Measurements from ENCODE around the gene MMP17. TPM values are rescaled to one million over a fixed set of nuclear protein-coding genes. Genes with fewer than 3 reads are reported as not detected.

Gene MMP17
- total RNA-seq = 10.0 and 14.0 TPM in 2 replicates

DNA sequence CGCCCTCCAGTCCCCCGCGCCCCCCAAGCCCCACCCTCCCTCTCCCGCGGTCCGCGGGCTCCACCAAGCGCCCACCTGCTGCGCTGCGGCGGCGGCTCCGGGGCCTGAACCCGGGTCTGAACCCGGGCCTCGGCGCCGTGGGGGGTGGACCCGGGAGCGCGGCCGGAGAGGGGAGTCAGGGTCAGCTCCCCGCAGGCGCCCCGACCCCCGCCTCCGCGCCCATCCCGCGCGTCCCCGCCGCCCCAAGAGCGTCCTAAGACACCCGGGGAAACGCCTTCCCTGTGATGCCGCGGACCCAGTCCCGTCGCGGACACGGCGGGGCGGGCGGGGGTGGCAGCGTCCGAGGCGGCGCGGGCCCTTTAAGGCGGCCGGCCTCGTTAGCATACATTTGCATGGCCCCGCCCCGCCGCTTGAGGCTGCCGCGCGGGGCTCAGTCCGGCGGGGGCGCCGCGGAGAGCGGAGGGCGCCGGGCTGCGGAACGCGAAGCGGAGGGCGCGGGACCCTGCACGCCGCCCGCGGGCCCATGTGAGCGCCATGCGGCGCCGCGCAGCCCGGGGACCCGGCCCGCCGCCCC lies at the start of gene MMP17:
MMP17 (plus strand) TSS at position 433 of the 574 bp plus-strand sequence; CDS start at position 535, 102 bp downstream.
- DNase-seq = peak; percentile 75

DNA sequence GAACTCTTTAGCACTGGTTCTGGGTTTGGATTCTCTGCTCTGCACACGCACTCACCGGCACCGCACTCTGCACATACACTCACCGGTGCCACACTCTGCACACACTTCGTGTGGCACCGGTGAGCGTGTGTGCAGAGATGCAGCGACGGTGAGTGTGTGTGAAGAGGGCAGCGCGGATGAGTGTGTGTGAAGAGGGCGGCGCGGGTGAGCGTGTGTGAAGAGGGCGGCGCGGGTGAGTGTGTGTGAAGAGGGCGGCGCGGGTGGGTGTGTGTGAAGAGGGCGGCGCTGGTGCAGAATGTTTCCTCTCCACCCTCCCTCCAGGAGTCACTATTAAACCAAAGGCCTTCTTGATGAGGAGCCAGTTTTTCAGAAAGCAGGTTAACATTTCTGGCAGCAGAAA lies 49.2 kb upstream of the MMP17 start:
- DNase-seq = no peak

DNA sequence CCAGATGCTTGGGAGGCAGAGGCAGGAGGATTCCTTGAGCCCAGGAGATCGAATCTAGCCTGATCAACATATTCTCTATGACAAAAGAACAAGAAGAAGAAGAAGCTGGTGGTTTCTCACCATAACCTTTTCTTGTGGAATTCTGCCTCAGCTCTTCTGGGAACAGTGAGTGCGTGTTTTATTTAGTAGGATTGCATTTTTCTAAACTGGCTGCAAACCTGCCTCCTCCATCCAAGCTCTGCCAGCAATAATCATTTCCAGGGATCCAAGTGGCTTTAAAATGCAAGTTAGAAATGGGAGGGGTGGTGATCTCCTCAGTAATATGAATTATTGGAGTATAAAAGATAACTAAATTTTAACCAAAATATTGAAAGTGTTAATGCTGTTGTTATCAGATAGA lies 46.1 kb upstream of the MMP17 start:
- DNase-seq = no peak

DNA sequence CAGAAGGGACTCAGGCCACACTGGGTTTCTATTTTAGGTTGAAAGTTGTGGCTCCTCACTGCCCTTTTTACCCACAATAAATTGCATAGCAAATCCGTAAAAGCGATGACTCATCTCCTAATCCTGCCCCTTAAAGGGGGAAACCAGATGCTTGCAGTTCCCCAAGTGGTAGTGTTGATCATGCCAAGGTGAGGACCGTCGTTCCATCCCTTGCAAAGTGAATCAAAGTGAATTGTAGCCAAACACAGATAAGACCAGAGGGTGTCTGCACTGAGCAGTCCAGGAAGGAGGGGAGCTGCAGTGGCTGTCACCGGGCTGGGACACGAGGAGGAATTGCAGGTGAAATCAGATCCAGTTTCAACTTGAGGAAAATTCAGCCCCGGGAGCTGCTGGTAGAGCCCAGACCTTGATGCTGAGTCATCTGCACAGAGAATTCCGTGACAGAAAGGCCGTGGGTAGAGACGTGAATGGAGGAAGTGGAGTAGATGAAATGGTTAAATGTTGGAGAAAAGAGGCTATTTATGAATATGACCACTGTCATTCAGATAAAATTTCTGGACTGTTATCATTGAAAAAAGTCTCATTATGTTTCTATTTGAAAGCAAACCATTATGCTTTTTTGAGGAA lies 44.2 kb upstream of the MMP17 start:
- peak; percentile 37 for DNase-seq

DNA sequence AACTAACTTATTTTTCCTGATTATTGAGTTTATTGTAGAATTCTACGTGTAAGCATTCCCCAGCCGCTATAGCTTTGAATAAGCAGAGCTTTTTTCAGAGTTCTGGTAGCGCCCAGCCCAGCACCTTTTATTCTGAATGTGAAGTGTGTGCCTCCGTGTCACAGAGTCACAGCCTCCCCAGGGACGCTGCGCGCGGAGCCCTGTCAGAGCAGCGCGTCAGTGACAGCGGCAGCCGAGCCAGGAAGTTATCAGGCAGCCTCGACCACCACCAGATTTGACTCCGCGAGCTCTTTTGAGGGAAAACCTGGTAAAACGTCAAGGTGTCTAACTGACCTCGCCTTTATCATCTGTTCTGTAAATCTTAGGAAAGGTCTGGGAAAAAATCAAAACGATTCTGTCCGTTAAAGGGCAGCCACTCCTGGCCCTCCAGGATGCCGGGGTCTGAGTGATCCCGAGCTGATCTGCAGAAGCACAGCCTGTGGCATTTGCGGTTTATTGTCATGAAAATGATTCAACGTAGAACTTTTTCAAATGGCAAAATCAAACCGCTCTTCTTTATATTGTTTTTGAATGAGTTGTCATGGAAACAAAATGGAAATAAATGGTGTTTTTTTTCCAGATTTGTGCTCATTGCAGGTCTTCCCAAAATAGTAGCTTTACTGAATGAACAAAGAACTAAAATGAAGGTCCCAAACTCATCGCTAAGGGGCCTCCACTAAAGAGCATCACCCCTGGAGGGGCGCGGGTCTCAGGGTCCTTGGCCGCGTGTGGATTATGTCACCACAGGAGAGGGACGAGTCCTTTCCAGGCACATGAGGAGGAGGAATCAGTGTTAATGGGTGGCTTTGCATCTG lies 43.1 kb upstream of the MMP17 start:
- DNase-seq = no peak

DNA sequence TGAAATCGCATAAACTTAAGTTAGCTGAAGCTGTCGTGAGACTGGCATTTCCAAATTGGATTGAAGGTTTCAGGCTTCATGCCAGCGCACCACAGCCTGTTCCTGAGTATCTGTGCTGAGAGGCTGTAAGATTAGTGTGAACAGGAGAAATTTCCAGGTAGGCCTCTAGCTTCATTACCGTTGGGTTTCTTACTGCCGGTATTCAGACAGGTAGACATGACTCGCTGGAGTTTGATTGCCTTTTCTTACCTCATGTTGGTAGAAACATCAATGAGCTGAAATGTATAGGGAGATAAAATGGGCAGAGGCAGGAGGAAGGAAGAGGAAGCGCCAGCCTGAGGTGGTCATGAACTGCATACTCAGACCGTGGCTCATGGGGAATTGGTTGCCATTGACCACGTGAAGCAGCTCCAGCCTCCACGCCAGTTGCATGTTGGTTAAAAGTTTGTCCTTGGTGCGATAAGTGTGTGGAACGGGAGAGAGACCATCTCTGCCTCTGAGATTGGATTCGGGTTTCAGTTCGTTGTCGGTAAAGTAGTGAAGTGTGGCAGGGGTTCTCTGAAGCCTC lies 42.3 kb upstream of the MMP17 start:
- DNase-seq = no peak

DNA sequence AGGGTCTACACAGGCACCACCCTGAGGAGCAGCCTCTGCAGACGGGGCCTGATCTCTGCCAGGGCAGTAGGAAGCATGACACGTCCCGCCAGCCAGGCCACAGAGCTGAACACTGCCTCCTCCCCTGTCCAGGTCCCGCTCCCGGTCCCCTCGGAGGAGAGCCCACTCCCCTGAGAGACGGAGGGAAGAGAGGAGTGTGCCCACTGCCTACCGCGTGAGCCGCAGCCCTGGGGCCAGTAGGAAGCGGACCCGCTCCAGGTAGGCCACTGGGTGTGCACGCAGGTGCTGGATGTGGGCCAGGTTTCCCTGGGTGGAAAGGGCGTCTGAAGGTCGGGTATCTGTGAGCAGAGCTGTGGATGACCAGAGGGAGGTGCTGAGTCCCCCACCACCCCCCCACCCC lies 41.9 kb upstream of the MMP17 start:
- no peak for DNase-seq

DNA sequence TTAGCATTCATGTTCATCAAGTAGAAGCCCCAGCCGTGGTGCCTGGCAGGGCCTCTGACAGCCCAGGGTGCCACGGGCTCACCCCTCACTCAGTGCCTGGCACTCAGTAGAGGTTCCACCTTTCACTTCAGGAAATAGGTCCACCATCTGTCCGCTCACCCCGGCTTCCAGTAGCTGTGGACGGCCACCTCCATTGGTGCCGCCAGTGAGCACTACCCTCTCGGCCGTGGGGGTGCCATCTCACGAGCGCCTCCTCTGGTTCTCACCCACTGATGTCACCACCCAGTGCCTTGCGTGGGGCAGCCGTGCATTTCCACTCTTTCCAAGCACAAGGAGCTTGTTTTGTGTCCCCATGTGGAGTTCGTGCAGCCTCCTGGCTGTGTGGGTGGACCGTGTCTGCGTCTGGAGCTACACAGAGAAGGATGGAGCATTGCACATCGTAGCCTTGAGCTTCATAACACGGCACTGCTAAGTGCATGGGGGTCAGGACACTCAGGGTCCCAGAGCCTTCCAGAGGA lies 41.0 kb upstream of the MMP17 start:
- no peak for DNase-seq

DNA sequence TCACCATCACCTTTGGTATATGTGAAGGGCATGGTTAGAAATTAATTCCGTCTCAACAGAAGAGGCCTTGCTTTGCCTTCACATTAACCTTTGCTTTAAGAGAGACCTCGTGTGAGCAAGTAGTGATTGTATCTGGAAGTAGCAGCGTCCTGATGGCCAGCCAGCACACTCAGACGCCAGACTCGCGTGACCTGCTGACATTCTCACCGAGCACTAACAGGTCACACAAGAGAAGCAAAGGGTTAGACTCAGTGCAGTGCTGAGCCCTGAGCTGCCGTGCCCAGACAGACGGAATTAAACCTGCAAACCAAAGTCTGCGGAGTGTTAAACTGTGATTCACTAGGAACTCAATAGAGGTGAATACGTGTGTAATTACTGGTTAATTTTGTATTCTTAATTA lies 40.1 kb upstream of the MMP17 start:
- no peak for DNase-seq

DNA sequence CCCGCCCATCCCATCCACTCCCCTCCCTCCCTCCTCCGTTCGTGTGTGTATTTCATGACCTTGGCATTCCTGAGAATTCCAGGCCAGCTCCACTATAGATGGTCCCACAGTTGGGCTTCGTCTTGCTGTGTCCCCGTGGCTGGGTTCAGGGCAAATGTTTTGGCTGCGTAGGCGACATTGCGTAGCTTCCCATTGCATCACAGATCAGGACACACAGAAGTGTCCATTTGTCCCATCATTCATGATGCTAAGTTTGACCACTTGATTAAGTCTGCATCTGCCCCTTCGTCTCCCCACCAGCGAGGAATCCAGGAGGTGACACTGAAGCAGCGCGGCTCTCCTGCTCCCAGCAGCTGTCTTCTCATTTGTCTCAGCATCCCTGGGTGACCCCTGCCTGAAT lies 38.6 kb upstream of the MMP17 start:
- no peak for DNase-seq

DNA sequence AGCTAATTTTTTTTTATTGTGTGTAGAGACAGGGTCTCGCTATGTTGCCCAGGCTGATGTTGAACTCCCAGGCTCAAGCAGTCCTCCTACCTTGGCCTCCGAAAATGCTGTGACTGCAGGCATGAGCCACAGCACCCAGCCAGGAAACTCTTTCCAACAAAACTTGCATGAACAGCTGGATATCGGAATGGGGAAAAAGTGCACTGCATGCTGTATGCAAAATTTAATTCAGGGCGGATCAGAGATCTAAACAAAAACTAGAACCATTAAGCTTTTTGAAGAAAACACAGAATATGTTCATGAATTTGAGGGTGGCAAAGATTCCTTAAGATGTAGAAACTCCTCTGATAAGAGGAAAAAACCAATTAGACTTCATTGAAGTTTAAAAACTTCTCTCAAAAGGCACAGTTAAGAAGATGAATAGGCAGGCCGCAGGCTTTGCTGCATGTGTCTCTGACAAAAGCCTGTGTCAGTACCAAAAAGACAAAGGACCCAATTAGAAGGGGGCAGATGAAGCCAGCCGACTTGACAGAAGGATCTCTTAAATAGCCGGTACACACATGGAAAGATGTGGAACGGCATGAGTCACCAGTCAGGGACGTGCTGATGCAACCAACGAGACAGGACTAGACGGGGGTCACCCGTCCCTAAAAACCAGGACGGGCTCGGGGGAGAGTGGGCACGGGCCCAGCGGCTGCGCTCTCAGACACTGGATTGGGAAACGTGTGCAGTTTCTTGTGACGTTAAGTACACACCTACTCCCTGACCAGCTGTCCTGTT lies 34.8 kb upstream of the MMP17 start:
- DNase-seq = no peak

DNA sequence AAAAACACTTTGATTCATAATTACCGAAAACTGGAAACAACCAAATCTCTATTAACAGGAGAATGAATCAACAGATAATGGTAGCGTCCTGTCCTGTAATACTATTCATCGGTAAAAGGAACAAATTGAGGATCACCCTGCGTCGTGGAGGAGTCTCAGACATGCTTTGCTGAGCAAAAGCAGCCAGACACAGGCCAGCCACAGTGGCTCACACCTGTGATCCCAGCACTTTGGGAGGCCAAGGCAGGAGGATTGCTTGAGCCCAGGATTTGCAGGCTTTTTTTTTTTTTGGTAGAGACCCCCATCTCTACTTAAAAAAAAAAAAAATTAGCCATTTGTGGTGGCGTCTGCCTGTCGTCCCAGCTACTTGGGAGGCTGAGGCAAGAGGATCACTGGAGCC lies 34.1 kb upstream of the MMP17 start:
- no peak for DNase-seq

DNA sequence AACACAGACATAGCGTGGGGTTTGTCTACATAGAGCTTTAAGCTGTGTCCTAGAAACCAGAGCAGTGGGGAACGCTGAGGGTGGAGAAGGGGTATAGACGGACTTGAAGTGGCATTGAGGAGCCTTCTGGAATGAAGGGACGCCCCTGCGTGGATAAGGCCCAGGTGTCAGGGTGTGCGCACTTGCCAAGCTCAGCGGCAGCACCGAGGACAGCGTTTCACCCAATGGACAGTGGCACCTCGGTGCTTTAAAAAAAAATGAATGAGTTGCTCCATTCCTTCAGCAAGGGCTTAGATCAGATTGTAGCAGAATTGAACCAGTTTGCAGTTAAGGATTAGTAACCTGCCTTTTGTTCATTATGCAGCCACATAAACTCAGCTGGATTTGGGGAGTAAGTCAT lies 33.6 kb upstream of the MMP17 start:
- no peak for DNase-seq

DNA sequence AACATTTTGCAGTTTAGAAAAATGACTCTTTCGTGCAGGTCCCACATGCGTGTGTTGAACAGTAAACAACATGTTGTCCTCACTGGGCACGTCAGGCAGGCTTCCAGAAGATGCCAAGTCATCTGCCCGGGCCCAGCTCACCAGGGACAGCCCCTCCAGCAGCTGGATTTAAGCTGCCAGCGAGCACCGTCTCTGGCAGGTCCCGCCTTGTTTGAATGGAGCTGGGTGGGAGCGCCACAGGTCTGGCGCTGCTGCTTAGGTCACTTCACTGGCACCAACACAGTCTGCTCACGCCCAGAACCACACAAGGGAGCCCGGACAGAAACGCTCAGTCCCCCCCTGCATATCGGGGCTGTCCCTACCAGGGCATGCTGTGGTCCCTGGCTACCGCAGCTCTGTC lies 33.1 kb upstream of the MMP17 start:
- DNase-seq = no peak

DNA sequence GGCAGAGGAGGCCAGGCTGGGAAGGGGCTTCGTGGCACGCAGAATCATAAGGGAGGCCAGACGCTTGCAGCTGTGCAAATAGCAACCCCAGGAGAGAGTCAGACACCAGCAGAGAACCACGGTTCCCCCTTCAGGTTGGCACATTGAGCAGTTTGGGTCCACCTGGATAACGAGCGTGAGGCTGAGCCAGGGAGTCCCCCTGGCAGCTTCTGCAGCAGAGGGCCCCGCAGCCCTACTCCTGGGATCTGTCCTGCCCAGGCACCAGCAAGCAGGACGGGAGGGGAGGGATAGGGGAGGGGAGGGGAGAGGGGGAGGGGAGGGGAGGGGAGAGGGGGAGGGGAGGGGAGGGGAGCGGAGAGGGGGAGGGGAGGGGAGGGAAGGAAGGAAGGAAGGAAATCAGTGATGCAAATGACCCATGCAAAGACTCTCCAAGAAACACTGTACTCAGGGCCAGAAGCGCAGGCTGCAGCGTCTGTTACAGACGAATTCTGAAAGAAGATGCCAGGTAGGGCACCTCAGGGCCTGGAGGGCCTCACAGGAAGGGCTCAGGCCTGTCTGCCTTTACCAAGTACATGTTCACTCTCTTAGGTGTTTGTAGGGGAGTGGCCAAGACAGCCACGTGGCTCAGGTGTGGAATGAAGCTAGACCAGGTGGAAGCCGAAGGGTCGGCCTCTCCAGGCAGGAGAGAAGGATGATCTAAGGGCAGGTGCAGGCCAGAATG lies 32.3 kb upstream of the MMP17 start:
- DNase-seq = peak; percentile 15

DNA sequence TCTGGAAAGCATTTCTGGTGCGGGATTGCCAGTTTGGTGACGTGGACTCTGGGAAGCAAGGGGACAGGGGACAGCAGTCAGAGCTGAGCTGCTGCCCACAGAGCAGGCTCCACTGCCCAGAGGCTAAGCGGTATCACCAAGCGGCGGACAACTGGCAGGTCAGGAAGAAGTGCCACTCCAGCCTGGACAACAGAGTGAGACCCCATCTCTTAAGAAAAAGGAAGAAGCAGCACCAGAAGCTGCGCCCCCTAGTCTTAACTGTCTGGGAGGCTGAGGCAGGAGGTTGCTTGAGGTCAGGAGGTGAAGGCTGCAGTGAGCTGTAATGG lies 31.8 kb upstream of the MMP17 start:
- no peak for DNase-seq

DNA sequence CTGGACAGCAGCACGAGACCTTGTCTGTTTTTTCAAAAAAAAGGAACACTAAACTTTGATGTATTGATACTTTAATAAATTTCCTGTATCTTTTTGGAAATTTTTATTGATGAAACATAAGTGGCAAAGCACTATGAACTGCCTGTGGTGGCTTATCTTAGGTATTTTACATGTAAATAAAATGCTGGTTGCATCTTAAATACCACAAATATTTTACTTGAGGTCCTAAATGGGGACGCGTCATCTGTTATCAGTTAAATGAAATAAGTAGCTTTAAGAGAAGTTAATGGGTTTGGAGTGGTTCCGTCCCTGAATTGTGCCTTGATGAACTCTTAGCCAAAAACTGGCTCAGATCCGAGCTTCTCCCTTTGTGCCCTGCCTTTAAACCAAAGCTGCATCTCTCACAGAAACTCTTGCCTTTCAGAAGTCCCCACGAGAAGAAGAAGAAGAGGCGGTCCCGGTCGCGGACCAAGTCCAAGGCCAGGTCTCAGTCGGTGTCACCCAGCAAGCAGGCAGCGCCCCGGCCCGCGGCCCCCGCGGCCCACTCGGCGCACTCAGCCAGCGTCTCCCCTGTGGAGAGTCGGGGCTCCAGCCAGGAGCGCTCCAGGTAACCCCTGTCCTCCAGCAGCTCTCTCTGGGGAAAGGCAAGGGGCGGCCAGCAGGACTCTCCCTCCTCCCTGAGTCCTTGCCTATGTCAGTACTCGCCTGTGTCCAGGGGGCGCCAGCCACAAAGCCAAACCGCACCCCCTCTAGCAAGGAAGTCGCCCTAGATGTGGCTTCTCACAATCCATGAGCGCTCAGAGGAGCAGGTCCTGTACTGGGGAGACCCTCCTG lies 31.2 kb upstream of the MMP17 start:
- no peak for DNase-seq

DNA sequence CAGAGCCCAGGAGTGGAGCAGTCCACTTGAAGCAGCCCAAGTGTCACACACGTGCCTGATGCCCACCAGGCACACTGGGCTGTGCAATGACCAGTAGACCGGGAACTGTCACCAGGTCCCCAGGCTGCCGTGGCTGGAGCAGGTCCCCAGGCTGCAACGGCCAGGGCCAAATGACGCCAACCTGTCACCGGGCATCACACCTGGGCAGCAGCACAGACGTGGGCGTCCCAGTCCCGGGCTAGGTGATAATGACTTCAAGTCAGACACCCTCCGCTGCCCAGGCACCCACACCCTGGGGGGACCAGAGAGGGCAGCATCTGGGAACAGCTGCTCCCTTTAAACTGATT lies 30.6 kb upstream of the MMP17 start:
- no peak for DNase-seq

DNA sequence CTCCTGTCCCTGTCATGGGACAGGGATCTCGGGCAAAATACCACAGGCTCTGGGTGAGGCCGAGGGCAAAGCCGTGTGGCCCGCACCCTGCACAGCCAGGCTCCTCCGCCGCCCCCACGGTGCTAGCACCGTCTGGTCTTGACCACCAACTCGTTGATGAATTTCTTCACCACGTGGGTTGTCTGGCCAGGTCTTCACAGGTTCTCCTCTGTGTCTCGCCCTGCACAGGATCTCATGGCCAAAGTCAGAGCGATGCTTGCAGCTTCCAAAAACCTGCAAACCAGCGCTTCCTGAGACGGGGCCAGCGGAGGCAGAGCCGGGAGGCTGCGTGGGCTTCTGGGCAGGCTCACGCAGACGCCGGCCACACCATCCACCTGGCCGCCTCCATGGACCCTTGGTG lies 29.0 kb upstream of the MMP17 start:
- DNase-seq = no peak

DNA sequence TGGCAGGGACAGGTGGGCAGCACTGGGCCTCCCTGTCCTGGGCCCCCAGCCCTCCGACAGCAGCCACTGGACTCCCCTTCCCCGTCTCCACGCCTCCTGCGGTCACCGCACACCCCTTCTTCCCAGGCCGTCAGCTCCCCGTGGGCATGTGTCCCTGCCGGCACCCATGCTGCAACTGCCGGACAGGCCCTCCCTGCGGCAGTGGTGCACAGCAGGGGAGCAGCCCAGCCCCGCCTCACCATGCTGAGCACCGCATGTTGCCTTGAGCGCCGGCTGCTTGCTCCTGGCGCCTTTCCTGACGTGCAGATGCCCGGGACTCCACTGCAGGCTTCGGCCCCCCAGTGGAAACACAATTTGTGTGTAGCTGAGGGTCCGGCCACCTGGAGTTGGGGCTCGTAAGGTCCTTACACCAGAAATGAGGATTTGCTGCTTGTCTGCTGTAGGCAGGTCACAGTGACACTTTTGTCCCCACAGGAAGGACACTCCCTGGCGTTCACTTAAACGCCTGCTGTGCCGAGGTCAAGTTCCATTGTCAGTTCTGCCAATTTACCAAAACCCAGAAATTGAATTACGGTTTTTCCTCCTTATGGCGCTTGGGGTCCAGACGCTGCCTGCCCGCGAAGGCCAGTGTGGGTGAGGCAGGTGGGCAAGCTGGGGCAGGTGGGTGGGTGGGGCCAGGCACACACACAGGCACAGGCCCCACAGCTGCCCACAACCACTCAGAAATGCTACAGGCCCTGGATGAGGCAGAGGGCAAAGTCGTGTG lies 28.2 kb upstream of the MMP17 start:
- no peak for DNase-seq
